ENCODE results near the gene OPN4.

The OPN4 gene

DNA sequence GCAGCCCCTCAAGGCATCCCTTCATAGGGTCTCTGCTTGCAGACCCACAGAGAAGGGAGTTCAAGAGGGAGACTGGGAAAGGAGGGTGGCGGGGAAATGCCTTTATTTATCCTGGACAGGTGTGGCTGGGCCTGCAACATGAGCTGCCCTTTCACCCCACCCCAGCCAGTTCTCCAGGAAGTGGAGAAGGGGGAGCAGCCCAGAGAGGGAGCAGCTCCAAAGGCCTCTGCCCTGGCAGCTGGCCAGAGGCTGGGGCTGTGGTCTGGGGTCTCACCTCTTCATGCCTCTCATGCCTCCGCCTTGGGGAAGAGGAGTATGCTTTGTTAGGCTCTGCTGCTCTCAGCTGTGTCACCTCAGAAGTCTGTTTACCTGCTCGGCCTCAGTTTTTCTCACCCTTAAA, 17.1 kb downstream of the OPN4 start:
- no peak overlapping the region for H3K27ac ChIP-seq (replicated peaks)
- no peak for DNase-seq (ENCODE audit: low read depth in 1 of 2, low spot score in 1 of 2)
- H3K4me3 ChIP-seq (replicated peaks; ENCODE audit: insufficient read depth, low read length) = no peak overlapping the region

DNA sequence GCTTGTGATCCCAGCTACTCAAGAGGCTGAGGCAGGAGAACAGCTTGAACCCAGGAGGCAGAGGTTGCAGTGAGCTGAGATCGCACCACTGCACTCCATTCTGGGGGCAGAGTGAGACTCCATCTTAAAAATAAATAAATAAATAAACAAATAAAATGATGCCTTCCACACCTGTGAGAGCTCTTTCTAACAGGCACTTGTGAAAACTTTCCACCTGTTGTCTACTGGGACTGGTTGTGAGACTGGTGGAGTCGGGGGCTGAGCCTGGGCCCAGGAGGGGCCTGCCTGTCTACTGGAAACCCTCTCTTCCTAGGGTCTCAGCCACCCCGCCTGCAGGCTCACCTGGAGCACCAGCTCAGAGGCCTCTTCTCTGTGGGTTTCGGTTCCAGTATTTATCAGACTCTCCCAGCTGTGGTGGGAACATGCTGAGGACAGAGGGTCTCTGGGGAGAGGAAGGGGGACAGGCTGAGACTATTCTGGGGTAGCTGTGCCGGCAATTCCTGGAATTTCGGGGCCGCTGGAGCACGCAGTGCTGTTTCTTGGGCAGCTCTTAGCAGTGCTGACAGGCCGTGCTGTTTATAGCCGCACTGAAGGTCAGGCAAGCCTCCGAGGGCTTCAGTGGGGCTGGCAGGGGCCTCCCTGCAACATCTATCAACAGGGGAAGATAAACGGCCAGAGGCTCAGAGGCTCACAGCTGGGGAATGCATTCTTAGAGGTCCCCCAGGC, 17.8 kb downstream of the OPN4 start:
- no peak for TF ChIP-seq REST (IDR thresholded peaks at IDR 0.05; ENCODE audit: insufficient replicate concordance, low read depth)
- no peak for TF ChIP-seq CTCF (IDR thresholded peaks at IDR 0.05; ENCODE audit: insufficient read depth, low read length)
- TF ChIP-seq GABPA (IDR thresholded peaks at IDR 0.05; ENCODE audit: low read depth) = no peak
- no peak for TF ChIP-seq SPI1 (IDR thresholded peaks at IDR 0.05; ENCODE audit: borderline replicate concordance, low read depth)
- no peak for TF ChIP-seq POLR2AphosphoS5 (IDR thresholded peaks at IDR 0.05; ENCODE audit: low read depth)
- no peak overlapping the region for H3K4me3 ChIP-seq (replicated peaks; ENCODE audit: insufficient read depth, low read length)
- H3K27me3 ChIP-seq (ENCODE audit: insufficient read depth, poor library complexity, severe bottlenecking) = no peaks in the 10 kb centered on the region
- DNase-seq (ENCODE audit: low read depth in 1 of 2, low spot score in 1 of 2) = no peak
- H3K27ac ChIP-seq (replicated peaks) = no peak overlapping the region

More for the DNA sequence above, 17.1 kb downstream of the OPN4 start:
- TF ChIP-seq POLR2AphosphoS5 (IDR thresholded peaks at IDR 0.05; ENCODE audit: low read depth) (no peak), GABPA (IDR thresholded peaks at IDR 0.05; ENCODE audit: low read depth) (no peak), SPI1 (IDR thresholded peaks at IDR 0.05; ENCODE audit: borderline replicate concordance, low read depth) (no peak), CTCF (IDR thresholded peaks at IDR 0.05; ENCODE audit: insufficient read depth, low read length) (no peak), REST (IDR thresholded peaks at IDR 0.05; ENCODE audit: insufficient replicate concordance, low read depth) (no peak)
- no peaks in the 10 kb centered on the region for H3K27me3 ChIP-seq (ENCODE audit: insufficient read depth, poor library complexity, severe bottlenecking)

DNA sequence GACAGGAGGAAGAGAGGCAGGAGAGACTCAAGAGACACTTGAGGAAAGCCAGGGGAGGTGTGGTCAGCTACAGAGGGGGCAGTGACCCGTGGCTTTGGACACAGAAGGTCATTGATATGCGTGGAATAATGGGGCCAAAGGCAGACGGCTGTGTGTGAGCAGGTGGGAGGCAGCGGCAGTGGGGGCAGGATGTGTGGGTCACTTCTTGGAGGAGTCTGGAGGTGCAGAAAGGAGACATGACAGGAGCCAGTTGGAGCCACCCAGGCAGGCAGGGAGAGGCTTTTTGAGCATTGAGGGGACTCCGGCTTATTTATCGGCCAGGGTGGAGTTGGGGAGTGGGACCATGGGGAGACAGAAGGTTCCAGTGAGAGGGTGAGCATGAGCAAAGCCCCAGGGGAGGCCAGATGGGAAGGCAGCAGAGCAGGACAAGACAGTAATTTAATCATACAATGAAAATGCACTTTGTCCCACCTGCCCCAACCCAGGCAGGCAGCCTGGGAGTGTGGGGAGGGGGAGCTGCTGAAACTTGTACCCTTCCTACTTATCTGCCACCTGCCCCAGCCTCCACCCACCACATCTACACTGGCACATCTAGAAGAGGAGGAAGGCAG, 19.0 kb downstream of the OPN4 start:
- Histone ChIP-seq H3K4me3 (replicated peaks; ENCODE audit: insufficient read depth, low read length) (no peak overlapping the region), H3K27me3 (ENCODE audit: insufficient read depth, poor library complexity, severe bottlenecking) (no peaks in the 10 kb centered on the region), H3K27ac (replicated peaks) (no peak overlapping the region)
- DNase-seq (ENCODE audit: low read depth in 1 of 2, low spot score in 1 of 2) = no peak
- TF ChIP-seq SPI1 (IDR thresholded peaks at IDR 0.05; ENCODE audit: borderline replicate concordance, low read depth) (no peak), GABPA (IDR thresholded peaks at IDR 0.05; ENCODE audit: low read depth) (no peak), POLR2AphosphoS5 (IDR thresholded peaks at IDR 0.05; ENCODE audit: low read depth) (no peak), REST (IDR thresholded peaks at IDR 0.05; ENCODE audit: insufficient replicate concordance, low read depth) (no peak), CTCF (IDR thresholded peaks at IDR 0.05; ENCODE audit: insufficient read depth, low read length) (no peak)

All from HL-60 (cell line).